ENCODE measurements around the gene EDRF1.
A peak's percentile ranks its signal among the peaks of the same experiment; 100 is the strongest.
"Not testable (repeated sequence)": the region's sequence is repeated elsewhere in the genome, so short reads cannot be mapped to it uniquely, and the experiment has no call there.

Gene EDRF1

GRCh38 chr10:125719173-125720001 lies at the start of gene EDRF1:
Gene EDRF1 (plus strand): TSS chr10:125719709. CDS start chr10:125719808, 99 bp downstream.
- peak; percentile 98 to 99 for DNase-seq (ENCODE audit: extremely low read depth in 1 of 2, low read depth in 1 of 2)

GRCh38 chr10:125672884-125673283 lies 46.6 kb upstream of the EDRF1 start:
- DNase-seq (ENCODE audit: extremely low read depth in 1 of 2, low read depth in 1 of 2): no peak

GRCh38 chr10:125679436-125679835 lies 40.1 kb upstream of the EDRF1 start:
- DNase-seq (ENCODE audit: extremely low read depth in 1 of 2, low read depth in 1 of 2): no peak

- DNase-seq (ENCODE audit: extremely low read depth in 1 of 2, low read depth in 1 of 2): no peak
These were observed 36.4 kb upstream of the EDRF1 start, which contains the start of gene TEX36 for GRCh38 chr10:125683063-125683462. Gene TEX36 (minus strand): TSS chr10:125683163. CDS start chr10:125682989, 174 bp downstream.

GRCh38 chr10:125683821-125684220 lies 35.7 kb upstream of the EDRF1 start:
- DNase-seq (ENCODE audit: extremely low read depth in 1 of 2, low read depth in 1 of 2): no peak

GRCh38 chr10:125684581-125684980 lies 34.9 kb upstream of the EDRF1 start:
- no peak for DNase-seq (ENCODE audit: extremely low read depth in 1 of 2, low read depth in 1 of 2)

- no peak for DNase-seq (ENCODE audit: extremely low read depth in 1 of 2, low read depth in 1 of 2)
These were observed 31.9 kb upstream of the EDRF1 start for GRCh38 chr10:125687507-125688185.

- no peak for DNase-seq (ENCODE audit: extremely low read depth in 1 of 2, low read depth in 1 of 2)
These were observed 29.4 kb upstream of the EDRF1 start for GRCh38 chr10:125689955-125690569.

- DNase-seq (ENCODE audit: extremely low read depth in 1 of 2, low read depth in 1 of 2): no peak
These were observed 28.1 kb upstream of the EDRF1 start for GRCh38 chr10:125691160-125691981.

GRCh38 chr10:125692196-125692595 lies 27.3 kb upstream of the EDRF1 start:
- DNase-seq (ENCODE audit: extremely low read depth in 1 of 2, low read depth in 1 of 2): no peak

- no peak for DNase-seq (ENCODE audit: extremely low read depth in 1 of 2, low read depth in 1 of 2)
These were observed 26.6 kb upstream of the EDRF1 start for GRCh38 chr10:125692601-125693523.

GRCh38 chr10:125693524-125693847 lies 26.0 kb upstream of the EDRF1 start:
- DNase-seq (ENCODE audit: extremely low read depth in 1 of 2, low read depth in 1 of 2): no peak

GRCh38 chr10:125694883-125695282 lies 24.6 kb upstream of the EDRF1 start:
- no peak for DNase-seq (ENCODE audit: extremely low read depth in 1 of 2, low read depth in 1 of 2)

- not testable (repeated sequence) for DNase-seq (ENCODE audit: extremely low read depth in 1 of 2, low read depth in 1 of 2)
These were observed 22.6 kb upstream of the EDRF1 start for GRCh38 chr10:125696884-125697283.

- DNase-seq (ENCODE audit: extremely low read depth in 1 of 2, low read depth in 1 of 2): no peak
These were observed 21.0 kb upstream of the EDRF1 start for GRCh38 chr10:125698481-125698998.

GRCh38 chr10:125699562-125700143 lies 19.9 kb upstream of the EDRF1 start:
- no peak for DNase-seq (ENCODE audit: extremely low read depth in 1 of 2, low read depth in 1 of 2)

- no peak for DNase-seq (ENCODE audit: extremely low read depth in 1 of 2, low read depth in 1 of 2)
These were observed 19.1 kb upstream of the EDRF1 start for GRCh38 chr10:125700355-125700911.

- no peak for DNase-seq (ENCODE audit: extremely low read depth in 1 of 2, low read depth in 1 of 2)
These were observed 11.7 kb upstream of the EDRF1 start for GRCh38 chr10:125707541-125708468.
